SH-SY5Y (cell line): ENCODE data around the gene TNIP1.

Source experiments
- GATA2 ChIP-seq: IDR thresholded peaks from 2 replicates; pipeline ENCODE4 v1.6.1; 2011; ENCODE audit warnings: mild to moderate bottlenecking, low read depth, low read length
- GATA3 ChIP-seq: IDR thresholded peaks from 2 replicates; pipeline ENCODE4 v1.6.1; 2011; ENCODE audit warnings: low read depth, mild to moderate bottlenecking, low read length, moderate library complexity

GRCh38 chr5:151081431-151082281, 822 bp upstream of the TNIP1 start:
- TF ChIP-seq GATA3 (no peak), GATA2 (no peak)
